ENCODE results near the gene ATN1.

ATN1 gene

DNA sequence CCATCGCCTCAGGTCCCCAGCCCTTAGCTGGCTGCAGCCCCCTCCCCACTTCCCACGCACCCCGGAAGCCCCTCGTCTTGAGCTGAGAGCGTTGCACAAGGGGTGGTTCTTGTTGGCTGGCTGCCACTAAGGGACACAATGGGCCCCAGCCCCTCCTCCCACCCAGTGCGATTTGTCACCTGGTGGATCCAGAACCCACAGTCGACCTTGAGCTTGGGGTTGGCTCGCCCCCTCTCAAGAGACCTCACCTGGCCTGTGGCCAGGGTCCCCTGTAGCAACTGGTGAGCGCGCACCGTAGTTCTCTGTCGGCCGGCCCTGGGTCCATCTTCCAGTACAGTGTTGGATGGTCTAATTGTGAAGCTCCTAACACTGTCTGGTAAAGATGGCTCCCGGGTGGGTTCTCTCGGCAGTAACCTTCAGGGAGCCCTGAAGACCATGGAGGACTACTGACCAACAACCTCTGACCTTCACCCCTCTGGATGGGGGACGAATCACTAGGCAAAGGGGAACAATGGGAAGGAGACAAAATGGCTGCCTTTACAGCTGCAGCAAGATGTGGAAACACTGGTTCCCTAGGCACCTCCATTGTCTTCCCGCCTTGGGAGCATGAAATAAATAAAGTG lies 36.1 kb downstream of the ATN1 start:
- H3K4me3 ChIP-seq (ENCODE audit: low read depth, low read length) = no peak overlapping the region
- TF ChIP-seq, protein P1, sequence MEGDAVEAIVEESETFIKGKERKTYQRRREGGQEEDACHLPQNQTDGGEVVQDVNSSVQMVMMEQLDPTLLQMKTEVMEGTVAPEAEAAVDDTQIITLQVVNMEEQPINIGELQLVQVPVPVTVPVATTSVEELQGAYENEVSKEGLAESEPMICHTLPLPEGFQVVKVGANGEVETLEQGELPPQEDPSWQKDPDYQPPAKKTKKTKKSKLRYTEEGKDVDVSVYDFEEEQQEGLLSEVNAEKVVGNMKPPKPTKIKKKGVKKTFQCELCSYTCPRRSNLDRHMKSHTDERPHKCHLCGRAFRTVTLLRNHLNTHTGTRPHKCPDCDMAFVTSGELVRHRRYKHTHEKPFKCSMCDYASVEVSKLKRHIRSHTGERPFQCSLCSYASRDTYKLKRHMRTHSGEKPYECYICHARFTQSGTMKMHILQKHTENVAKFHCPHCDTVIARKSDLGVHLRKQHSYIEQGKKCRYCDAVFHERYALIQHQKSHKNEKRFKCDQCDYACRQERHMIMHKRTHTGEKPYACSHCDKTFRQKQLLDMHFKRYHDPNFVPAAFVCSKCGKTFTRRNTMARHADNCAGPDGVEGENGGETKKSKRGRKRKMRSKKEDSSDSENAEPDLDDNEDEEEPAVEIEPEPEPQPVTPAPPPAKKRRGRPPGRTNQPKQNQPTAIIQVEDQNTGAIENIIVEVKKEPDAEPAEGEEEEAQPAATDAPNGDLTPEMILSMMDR (IDR thresholded peaks at IDR 0.05; ENCODE audit: low read depth, low read length) = no peak

GRCh38 chr12:6964605-6965025 lies 36.9 kb downstream of the ATN1 start:
- TF ChIP-seq, protein P1 (IDR thresholded peaks at IDR 0.05; ENCODE audit: low read depth, low read length) = no peak
- H3K4me3 ChIP-seq (ENCODE audit: low read depth, low read length) = no peak overlapping the region

- TF ChIP-seq, protein P1 (IDR thresholded peaks at IDR 0.05; ENCODE audit: low read depth, low read length) = peak; percentile 79
Observed at GRCh38 chr12:6965026-6965661, 37.4 kb downstream of the ATN1 start.

GRCh38 chr12:6965714-6966113 lies 38.0 kb downstream of the ATN1 start:
- H3K4me3 ChIP-seq (ENCODE audit: low read depth, low read length) = no peak overlapping the region
- TF ChIP-seq, protein P1 (IDR thresholded peaks at IDR 0.05; ENCODE audit: low read depth, low read length) = no peak

More at GRCh38 chr12:6965026-6965661, 37.4 kb downstream of the ATN1 start:
- no peak overlapping the region for H3K4me3 ChIP-seq (ENCODE audit: low read depth, low read length)

- H3K4me3 ChIP-seq (ENCODE audit: low read depth, low read length) = no peak overlapping the region
- TF ChIP-seq, protein P1 (IDR thresholded peaks at IDR 0.05; ENCODE audit: low read depth, low read length) = no peak
Observed at GRCh38 chr12:6966351-6966750, 38.6 kb downstream of the ATN1 start.

DNA sequence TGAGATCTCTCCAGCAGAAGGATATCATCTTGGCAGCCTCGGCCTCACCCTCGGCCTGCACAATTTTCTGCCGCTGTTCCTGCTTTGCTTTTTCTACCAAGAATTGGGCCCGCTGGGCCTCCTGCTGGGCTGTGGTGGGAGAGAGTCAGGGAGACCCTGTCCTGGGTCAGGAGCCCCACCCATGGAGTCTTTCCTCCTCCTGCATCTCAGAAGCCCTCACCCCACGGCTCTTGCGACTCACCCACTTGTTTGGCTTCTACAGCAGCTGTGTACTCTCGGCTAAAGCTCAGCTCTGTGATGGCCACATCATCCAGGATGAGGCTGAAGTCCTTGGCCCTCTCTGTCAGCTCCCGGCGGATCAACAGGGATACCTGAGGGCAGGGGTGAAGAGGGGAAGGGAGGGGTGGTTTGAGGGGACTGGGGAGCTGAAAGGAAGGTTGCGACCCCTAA lies 39.9 kb downstream of the ATN1 start:
- no peak overlapping the region for H3K4me3 ChIP-seq (ENCODE audit: low read depth, low read length)
- TF ChIP-seq, protein P1 (IDR thresholded peaks at IDR 0.05; ENCODE audit: low read depth, low read length) = no peak

GRCh38 chr12:6968426-6968825 lies 40.7 kb downstream of the ATN1 start:
- TF ChIP-seq, protein P1 (IDR thresholded peaks at IDR 0.05; ENCODE audit: low read depth, low read length) = no peak
- H3K4me3 ChIP-seq (ENCODE audit: low read depth, low read length) = no peak overlapping the region

All from WI38 (cell line).